GM21576 (cell line): ENCODE results near the gene CCDC3.

Source experiments
- ATAC-seq: cut with Tn5 transposase; IDR thresholded peaks from one replicate; pipeline ENCODE4 v1.9.1; 2021; ENCODE audit warnings: mild to moderate bottlenecking, moderate library complexity; ENCODE audit not compliant: unreplicated experiment

Gene CCDC3

DNA sequence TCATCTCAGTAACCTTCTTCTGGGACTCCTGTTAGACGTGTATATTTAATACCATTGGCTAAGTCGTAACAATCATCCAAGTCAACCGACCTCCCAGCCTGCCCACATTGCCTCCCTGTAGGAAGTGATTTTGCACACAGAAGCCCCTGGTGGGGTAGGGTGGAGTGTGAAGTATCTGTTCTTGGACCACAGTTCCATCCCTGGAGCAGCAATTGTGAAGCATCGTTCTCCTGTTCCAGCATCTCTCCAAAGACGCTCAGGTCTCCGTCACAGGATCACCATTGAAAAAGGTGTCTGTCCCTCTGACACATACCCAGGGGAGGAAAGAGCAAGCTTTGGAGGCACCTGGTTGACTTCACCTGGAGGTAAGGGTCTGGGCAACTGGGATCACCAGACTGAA lies 72.9 kb downstream of the CCDC3 start:
- ATAC-seq = no peak

DNA sequence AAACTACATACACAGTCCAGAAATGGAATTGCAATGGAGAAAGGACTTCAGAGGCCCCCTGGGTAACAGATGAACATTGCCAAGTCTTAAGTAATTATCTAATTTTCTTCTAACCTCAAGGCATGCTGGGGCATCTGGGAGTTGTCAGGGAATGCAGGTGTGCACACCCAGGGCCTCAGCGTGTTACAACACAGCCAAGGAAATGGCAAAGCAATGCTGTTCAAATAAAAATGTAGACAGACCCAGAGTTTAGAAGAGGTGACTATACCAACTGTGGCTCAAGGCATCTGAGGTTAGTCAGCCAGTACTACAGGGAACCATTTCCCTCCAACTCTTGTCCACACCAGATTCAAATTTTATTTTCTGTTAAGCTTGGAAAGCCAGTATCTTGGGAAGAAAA lies 73.6 kb downstream of the CCDC3 start:
- ATAC-seq = no peak

DNA sequence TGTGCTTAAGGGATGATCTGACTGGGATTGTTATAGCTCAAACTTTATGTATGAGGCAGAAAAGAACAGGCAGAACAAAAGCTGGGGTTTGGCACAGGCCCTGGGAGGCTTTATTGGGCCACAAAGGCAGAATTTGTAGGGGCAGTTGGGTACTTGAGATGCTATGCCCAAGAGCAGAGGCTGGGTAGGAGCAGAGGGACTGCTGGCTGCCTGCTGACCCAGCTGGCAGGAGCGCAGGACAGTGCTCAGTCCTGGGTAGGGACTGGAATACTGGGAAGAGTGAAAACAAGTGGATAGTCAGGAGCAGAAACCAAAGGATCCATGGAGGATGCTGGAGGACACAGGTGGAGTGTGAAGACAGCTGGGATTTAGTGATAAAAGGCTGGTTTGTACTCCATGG lies 75.7 kb downstream of the CCDC3 start:
- ATAC-seq = no peak

DNA sequence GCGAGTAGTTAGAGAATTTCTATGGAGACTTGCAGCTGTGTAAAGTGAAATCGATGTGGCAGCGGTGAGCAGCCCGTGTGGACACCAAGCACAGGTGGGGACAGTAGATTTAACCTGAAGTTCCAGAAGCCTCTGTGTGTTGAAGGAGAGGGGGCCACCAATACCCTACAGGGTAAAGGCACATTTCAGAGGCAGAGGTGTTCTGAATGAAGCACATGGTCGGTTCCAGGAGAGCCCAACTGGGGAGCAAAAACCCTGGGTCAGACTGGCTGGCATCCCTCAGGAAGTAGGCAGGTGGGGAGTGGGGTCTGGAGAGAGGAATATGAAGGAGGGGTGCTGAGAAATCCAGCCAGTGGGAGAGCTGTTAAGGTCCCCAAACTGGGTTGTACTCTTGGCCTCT lies 76.6 kb downstream of the CCDC3 start:
- ATAC-seq = no peak

DNA sequence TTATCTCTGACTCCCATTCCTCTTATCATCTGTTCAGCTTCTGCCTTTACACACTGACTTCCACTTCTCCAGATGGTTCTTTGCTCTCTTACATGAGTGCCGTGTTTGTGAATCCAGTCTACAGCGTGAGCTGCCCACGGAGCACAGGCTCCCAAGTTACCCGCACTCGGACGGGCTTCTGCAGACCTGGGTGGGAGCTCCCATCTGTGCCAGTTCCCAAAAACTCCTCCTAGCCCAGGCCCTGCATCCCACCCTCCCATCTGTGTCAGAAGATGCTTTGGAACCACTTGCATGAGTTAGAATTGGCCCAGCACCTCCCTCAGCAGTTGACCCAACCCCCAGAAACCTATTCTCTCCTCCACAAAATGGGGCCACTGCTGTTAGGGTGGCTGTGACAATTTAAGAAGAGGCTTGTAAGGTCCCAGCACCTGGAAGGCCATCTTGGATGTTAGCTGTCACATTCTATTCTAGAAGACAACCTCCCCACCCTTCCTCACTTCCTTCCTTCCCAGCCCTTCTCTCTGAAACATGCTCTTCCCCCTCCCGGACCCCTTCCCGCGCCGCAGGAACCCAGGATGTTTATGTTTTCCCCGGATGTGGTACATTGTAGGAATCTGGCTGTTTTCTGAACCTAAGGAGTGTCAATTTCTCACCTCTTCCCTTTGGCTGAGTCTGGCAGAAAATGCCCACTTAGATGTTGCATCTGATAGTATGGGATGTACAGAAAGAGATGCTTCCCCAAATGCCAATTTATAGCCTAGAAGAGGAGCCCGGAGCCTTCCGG lies 79.2 kb downstream of the CCDC3 start:
- ATAC-seq = no peak

DNA sequence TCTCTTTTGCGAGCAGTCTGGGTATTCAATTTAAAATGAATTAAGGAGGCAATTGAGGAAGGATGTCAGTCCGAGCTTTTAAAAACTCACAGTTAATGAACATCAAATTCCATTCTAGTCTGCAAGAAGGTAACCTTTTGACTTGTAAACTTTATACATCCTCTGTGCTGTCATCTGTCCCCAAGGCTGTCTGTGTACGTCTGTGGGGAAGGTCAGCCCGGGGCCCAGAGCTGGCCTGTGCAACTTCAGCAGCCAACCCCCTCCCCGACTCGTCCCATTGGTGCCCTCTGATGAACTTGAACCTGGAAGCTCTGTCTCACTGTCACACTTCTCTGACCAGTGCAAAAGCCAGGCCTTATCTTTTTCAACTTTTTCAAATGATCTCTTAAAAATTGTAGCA lies 80.3 kb downstream of the CCDC3 start:
- ATAC-seq = no peak

DNA sequence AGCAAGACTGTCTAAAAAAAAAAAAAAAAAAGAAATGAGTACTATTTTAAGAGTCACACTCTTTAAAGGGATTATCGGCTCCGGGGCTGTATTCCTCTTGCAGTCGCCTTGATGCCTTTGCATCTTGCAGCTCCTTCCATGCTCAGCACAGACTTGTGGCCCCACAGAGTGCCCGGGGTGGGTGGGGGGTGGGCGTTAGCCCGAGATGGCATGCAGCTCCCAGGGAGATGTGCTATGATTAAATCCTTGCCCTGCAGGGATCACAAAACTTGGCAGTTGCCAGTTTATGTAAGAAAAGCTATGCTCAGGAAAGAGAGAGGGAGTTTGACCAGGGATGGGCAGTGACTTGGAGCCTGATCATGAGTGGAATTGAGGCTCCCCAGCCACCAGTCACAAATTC lies 81.9 kb downstream of the CCDC3 start:
- no peak for ATAC-seq

DNA sequence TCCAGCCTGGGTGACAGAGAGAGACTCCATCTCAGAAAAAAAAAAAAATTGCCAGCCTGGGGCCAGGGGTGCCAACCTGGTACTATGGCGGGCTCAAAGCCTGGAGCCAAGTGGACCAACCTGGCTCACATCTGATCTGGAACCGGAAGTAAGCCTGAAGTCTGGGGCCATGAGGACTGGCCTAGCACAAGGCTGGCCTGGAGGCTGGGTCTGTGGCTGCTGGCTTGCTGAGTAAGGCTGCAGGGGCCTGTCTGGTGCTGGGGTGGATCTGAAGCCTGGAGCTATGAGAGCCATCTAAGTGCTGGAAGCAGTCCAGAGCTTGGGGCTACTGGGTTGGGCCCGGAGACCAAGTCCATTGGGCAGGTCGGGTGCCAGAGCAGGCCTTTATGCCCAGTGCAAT lies 84.9 kb downstream of the CCDC3 start:
- ATAC-seq = no peak

DNA sequence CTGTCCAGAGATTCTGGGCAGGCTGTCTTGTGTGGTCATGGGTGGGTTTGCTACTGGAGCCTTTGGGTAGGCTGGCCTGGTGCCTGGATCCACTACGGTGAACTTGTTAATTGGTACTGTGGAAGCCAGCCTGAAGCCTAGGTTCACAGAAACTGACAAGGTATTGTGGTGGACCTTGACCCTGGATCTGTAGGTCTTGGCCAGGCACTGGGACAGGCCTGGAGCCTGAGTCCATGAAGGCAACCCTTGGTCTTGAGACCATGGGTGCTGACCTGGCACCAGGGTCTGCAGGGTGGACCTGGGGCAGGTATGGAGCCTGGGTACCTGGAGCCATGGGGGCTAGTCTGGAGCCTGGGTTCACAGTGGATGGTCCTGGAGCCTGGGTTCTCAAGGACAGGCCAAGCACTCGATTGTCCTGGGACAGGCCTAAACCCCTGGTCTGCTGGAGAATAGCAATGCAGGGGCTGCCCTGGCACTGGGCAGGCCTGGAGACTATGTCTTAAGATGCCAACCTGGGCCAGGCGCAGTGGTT lies 85.8 kb downstream of the CCDC3 start:
- ATAC-seq = no peak

DNA sequence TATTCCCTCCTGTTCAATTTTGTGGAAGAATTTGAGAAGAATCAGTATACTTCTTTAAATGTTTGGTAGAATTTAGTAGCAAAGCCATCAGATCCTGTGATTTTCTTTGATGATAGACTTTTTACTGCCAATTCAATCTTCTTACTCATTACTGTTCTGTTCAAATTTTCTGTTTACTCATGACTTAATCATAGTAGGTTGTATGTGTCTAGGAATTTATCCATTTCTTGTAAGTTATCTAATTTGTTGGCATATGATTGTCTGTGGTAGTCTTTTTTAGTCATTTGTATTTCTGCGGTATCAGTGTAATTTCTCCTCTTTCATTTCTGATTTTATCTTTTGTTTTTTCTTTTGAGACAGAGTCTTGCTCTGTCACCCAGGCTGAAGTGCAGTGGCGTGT lies 87.4 kb downstream of the CCDC3 start:
- ATAC-seq = no peak

DNA sequence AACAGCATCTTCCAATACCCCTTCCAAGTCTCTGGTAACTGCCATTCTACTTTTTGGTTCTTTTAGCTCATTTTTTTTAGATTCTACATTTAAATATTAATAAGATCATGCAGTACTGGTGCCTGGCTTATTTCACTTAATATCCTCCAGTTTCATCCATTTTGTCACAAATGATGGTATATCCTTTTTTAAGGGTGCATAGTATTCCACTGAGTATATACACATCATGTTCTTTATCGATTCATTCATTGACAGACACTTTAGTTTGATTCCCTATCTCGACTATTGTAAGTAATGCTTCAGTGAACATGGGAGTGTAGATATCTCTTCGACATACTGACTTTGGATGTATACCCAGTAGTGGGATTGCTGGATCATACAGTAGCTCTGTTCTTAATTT lies 89.7 kb downstream of the CCDC3 start:
- no peak for ATAC-seq

DNA sequence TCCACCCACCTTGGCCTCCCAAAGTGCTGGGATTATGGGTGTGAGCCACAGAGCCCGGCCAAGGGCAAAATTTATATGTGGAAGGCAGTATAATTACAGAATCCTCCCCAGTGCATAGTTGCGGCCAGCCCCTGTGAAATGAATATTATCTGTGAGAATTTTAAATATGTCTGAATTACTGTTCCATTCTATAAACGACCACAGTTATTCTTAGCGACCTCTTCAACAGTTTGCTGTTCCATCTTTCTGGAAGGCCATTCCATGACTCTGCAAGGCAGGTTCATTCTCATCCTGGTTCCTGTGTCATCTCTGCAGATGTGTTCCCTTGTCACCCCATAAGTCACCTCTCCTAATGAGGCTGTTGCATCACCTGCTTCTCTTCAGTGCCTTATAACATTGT lies 90.7 kb downstream of the CCDC3 start:
- ATAC-seq = no peak

DNA sequence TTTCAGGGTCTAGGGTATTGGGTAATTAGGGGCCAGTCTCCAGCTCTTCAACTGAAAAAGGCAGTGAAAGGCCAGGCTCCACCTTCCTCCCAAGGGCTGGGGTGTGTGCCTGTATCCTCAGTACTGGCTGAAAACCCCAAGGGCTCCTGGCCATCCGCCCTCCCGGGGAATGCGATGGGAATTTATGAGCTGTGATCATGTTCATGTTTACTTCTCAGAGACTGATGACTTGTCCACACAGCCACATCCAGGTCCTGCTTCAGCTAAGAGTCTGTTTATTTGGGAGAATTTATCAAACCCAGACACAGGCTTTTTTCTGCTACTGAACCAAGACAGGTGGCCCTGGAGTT lies 91.7 kb downstream of the CCDC3 start:
- ATAC-seq = no peak

DNA sequence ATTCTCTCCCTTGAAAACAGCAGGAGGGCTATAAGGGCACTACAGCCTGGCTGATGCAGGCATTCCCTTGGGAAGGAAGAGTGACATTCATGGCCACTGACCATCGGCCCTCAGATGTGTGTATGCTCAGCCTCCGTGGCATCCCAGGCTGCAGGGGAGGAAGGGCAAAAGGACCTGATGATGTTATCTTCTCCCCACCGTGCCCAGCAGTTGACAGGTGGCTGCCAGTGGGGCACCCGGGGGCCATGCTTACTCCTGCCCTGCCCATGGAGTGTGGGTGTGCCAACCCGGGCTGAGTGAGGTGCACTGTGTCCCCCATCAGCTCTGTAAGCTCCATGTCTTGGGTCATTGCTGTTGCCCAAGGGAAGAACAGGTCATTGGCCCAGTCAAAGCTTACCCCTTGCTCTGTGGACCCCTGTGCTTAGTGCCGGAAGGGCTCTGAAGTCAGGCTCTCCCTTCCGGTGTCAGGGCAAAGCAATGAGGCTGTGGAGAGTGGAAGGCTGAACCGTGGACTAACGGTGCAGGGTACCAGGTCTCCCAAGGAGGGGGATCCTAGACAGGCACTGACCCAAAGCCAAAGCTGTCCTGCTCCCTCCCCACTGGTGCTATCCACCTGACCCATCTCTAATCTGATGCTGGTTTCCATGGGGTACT lies 92.2 kb downstream of the CCDC3 start:
- ATAC-seq = no peak

DNA sequence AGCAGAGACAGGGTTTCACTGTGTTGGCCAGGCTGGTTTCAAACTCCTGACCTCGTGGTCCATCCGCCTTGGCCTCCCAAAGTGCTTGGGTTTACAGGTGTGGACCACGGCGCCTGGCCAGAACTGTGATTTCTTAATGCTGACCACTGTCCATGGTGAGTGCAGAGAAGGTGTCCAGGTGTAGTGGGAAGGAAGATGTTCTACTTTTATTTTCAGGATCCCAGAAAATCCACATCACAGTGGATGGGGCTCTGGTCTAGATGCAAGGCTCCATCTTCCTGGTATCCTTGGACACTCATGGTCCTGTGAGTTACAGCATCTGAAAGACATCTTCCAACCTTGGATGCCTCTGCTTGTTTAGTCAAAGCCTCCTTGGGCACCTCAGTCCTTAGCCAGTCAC lies 92.7 kb downstream of the CCDC3 start:
- ATAC-seq = no peak

DNA sequence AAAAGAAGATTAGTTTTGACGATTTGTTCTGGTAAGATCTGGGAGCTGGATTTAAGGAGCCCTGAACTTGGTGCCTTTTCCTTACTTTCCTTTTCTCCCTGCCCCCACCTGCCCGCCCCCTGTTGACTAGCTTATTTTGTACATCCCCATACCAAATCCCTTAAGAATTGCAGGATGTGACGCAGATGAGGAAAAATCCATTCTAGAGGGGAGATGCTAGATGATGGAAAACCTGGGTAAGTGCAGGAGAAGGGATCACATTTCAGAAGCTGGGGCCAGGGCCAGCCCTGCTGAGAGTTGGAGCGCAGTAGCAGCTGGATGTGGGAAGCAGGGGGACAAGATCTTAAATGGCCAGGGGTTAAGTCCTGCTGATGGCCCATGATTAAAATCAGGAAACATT lies 93.9 kb downstream of the CCDC3 start:
- ATAC-seq = no peak

DNA sequence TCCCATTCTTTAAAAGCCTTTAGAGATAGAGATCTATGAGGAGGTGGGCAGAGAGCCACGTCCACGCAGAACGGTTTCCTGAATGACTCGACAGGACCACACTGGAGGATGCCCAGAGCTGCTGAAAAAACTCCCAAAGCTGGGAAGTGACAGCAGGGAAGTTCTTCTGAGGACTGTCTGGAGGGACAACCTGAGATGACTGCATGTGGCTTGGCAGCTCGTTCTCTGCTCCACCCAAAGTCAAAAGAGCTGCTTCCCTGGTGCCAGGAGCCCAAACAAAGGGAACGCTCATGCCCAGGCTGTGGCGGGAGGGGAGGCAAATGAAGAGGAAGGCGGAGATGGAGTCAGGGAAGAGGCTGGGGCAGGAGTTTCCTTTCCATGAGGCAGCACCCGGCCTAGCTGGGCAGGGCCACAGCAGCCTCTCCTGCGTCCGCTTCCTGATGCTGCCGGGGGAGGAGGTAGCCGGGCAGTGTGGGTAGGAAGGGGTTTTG lies 95.4 kb downstream of the CCDC3 start:
- ATAC-seq = no peak

DNA sequence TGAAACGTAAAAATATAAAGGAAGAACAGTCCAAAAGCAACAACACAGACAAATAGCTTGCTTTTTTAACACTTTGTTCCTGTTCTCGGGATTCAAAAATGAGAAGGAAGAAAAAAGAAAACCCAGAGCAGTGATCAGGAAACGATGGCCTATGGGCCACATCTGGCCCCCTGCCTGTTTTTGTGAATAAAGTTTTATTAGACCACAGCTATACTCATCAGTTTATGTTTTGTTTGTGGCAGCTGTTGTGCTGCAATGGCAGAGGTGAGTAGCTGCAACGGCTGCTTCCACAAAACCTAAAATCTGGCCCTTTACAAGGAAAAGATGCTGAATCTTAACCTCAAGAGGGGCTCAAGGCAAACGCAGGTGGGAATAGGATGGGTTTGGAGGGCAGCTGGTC lies 96.4 kb downstream of the CCDC3 start:
- ATAC-seq = no peak

DNA sequence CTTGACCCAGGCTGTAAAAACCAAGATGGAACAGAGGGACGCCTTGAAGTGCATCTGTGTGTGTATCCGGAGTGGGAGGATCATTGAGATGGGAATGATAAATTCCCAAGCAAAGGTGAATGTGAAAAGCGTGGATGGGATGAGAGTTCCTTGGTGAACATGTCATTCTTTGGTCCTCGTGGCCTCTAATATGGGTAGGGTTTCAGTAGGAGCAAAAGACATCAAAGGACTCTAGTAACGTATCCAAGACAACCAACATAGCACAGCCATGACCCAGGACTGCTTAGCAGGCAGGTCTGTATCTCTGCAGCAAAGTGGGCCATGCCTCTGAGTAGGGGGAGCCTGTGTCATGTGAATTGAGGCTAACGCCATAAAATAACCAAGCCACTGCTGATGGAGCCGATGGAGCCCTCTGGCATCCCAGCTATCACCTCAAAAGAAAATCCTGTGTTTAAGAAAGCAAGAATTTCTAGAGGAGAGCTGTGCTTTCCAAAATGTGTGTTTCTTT lies 98.6 kb downstream of the CCDC3 start:
- ATAC-seq = no peak

DNA sequence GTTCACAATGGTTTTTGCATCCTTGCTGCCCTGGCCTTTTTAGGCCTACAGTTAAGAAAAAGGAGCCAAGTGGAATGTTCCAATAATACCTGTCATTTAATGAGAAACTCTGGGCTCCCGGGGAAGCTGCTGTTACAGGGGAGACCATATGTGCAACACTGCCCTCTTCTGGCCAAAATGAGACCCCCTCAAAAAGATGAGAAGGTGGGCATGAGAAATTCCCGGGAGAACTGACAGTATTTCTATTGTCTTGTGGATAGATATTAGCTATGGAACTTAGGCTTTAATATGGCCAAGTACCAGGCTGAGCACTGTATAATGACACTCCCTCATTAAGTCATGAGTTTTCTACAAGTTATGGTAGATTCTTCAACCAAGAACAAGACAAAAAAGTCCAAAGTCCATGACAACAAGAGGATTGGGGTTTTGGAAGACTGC lies 99.4 kb downstream of the CCDC3 start:
- ATAC-seq = no peak

DNA sequence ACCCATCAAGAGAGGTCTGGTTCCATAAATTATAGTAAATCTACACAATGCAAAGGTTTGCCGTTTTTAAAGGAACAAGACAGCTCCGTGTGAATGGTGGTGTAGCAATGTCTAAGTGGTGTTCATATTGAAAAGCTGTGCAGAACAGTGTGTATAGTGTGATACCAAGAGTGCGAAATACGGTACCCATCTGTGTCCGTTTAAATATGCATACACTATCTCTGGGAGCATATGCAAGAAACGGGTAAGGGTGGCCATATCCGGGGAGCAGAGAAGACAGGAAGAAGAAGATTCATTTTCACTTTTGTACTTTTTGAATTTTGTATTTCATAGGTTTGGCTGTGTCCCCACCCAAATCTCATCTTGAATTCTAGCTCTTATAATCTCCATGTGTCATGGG lies 102.0 kb downstream of the CCDC3 start:
- ATAC-seq = no peak

DNA sequence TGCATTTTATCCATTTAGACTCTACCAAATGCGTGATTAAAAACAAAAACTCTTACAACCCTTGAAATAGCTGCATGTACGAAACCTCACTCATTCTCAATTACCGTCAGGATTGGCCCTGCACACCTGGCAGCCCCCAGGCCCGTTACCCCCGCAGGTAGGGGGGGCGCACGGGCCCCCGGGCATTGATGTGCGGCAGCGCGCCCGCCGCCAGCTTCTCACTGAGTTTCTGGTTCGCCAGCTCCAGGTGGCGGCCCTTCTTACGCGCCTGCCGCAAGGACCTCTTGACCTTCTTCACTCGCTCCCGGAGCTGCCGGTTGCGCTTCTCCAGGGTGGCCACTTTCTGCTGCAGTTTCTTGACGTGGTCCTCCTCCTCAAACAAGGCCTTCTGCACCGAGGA lies 103.2 kb downstream of the CCDC3 start:
- ATAC-seq = no peak
